ENCODE results near the gene NSUN6.

The NSUN6 gene

GRCh38 chr10:18505456-18506118 lies 145.8 kb downstream of the NSUN6 start:
- in situ Hi-C loops (cut with MboI; ENCODE audit: low sequenced_read_pairs), result no loop called here

GRCh38 chr10:18504161-18504560 lies 147.2 kb downstream of the NSUN6 start:
- in situ Hi-C loops (cut with MboI; ENCODE audit: low sequenced_read_pairs), result no loop called here

- in situ Hi-C loops (cut with MboI; ENCODE audit: low sequenced_read_pairs), result no loop called here
Measured at GRCh38 chr10:18501629-18502028, 149.8 kb downstream of the NSUN6 start.

- in situ Hi-C loops (cut with MboI; ENCODE audit: low sequenced_read_pairs), result no loop called here
Measured at GRCh38 chr10:18501198-18501597, 150.2 kb downstream of the NSUN6 start.

GRCh38 chr10:18500576-18500975 lies 150.8 kb downstream of the NSUN6 start:
- in situ Hi-C loops (cut with MboI; ENCODE audit: low sequenced_read_pairs), result no loop called here

GRCh38 chr10:18498998-18499397 lies 152.4 kb downstream of the NSUN6 start:
- in situ Hi-C loops (cut with MboI; ENCODE audit: low sequenced_read_pairs), result no loop called here

- in situ Hi-C loops (cut with MboI; ENCODE audit: low sequenced_read_pairs), result no loop called here
Measured at GRCh38 chr10:18497806-18498369, 153.5 kb downstream of the NSUN6 start.

All from HL-60/S4 treated with retinoic acid at 250 ng/mL for 4 days and 3 days (cell line).